HEK293 (cell line): ENCODE measurements around the gene KIRREL3.

Experiments used
- CTCF ChIA-PET: fragments of 350-600 bp; formaldehyde crosslinking; extraction: SDS; loops from one replicate; lab custom pipeline; 2021; ENCODE audit warnings: antibody characterized with exemption; lab: Yijun Ruan, JAX
- POLR2A ChIA-PET: fragments of 300-600 bp; formaldehyde crosslinking; extraction: SDS; loops from one replicate; lab custom pipeline; 2020; ENCODE audit warnings: antibody characterized with exemption, inconsistent platforms; lab: Yijun Ruan, JAX
- H3K27ac ChIP-seq: fragments of 200-500 bp; sonication (Bioruptor generic); 2 replicates; pipeline ENCODE4 v1.5.1; 2014; ENCODE audit warnings: low read depth, low read length, control low read depth, inconsistent platforms; ENCODE audit errors: extremely low read depth
- H3K36me3 ChIP-seq, 2 experiments: fragments of 200-500 bp in 1 of 2; sonication (Bioruptor generic) in 1 of 2; 1 replicate in 1 of 2; 2 replicates in 1 of 2; pipeline ENCODE4 v1.5.1; 2014 to 2017; ENCODE audit warnings: inconsistent platforms in 2 of 2, low read length in 2 of 2; ENCODE audit not compliant: control insufficient read depth in 2 of 2, insufficient read depth in 1 of 2
- H3K4me1 ChIP-seq: fragments of 200-500 bp; sonication (Bioruptor generic); 2 replicates; pipeline ENCODE4 v1.5.1; 2014; ENCODE audit warnings: mild to moderate bottlenecking, low read length, inconsistent platforms; ENCODE audit not compliant: control insufficient read depth, insufficient read depth
- H3K4me3 ChIP-seq: 2 replicates; pipeline ENCODE4 v1.5.1; 2011; ENCODE audit warnings: low read depth, mild to moderate bottlenecking, control low read depth, low read length, moderate library complexity
- H3K9me3 ChIP-seq: fragments of 200-500 bp; sonication (Bioruptor generic); 2 replicates; pipeline ENCODE4 v1.5.1; 2014; ENCODE audit warnings: low read depth, low read length, inconsistent platforms; ENCODE audit not compliant: control insufficient read depth, insufficient read depth
- EGR2 ChIP-seq: fragments of 450-650 bp; formaldehyde crosslinking; IDR thresholded peaks from 2 replicates; pipeline ENCODE4 v1.5.1; 2016; ENCODE audit warnings: low read depth, missing biosample characterization, missing genetic modification characterization
- IKZF3 ChIP-seq: fragments of 450-650 bp; IDR thresholded peaks from 2 replicates; pipeline ENCODE4 v1.5.0; 2018; ENCODE audit warnings: missing biosample characterization, mild to moderate bottlenecking, missing genetic modification characterization, moderate library complexity
- KLF1 ChIP-seq: fragments of 450-650 bp; formaldehyde crosslinking; IDR thresholded peaks from 2 replicates; pipeline ENCODE4 v1.5.1; 2016; ENCODE audit warnings: missing biosample characterization, missing genetic modification characterization
- KLF9 ChIP-seq: fragments of 450-650 bp; formaldehyde crosslinking; IDR thresholded peaks from 2 replicates; pipeline ENCODE4 v1.5.1; 2016; ENCODE audit warnings: missing biosample characterization, missing genetic modification characterization, low read depth
- SP2 ChIP-seq: fragments of 450-650 bp; formaldehyde crosslinking; IDR thresholded peaks from 2 replicates; pipeline ENCODE4 v1.5.1; 2016; ENCODE audit warnings: missing biosample characterization, missing genetic modification characterization
- ZNF112 ChIP-seq: fragments of 450-650 bp; formaldehyde crosslinking; IDR thresholded peaks from 2 replicates; pipeline ENCODE4 v1.5.0; 2017; ENCODE audit warnings: missing biosample characterization, missing genetic modification characterization
- ZNF132 ChIP-seq: fragments of 450-650 bp; formaldehyde crosslinking; IDR thresholded peaks from 2 replicates; pipeline ENCODE4 v1.5.1; 2017; ENCODE audit warnings: missing biosample characterization, missing genetic modification characterization, borderline replicate concordance
- ZNF133 ChIP-seq: fragments of 450-650 bp; formaldehyde crosslinking; IDR thresholded peaks from 2 replicates; pipeline ENCODE4 v1.5.1; 2016; ENCODE audit warnings: missing biosample characterization, missing genetic modification characterization
- ZNF16 ChIP-seq: fragments of 450-650 bp; formaldehyde crosslinking; IDR thresholded peaks from 2 replicates; pipeline ENCODE4 v1.5.1; 2016; ENCODE audit warnings: low read depth, missing biosample characterization, missing genetic modification characterization
- ZNF239 ChIP-seq: fragments of 450-650 bp; formaldehyde crosslinking; IDR thresholded peaks from 2 replicates; pipeline ENCODE4 v1.5.1; 2016; ENCODE audit warnings: missing biosample characterization, missing genetic modification characterization
- ZNF266 ChIP-seq: fragments of 450-650 bp; formaldehyde crosslinking; IDR thresholded peaks from 2 replicates; pipeline ENCODE4 v1.5.1; 2016; ENCODE audit warnings: missing biosample characterization, missing genetic modification characterization, low read depth
- ZNF391 ChIP-seq: fragments of 450-650 bp; formaldehyde crosslinking; IDR thresholded peaks from 2 replicates; pipeline ENCODE4 v1.5.1; 2016; ENCODE audit warnings: low read depth, missing biosample characterization, missing genetic modification characterization, borderline replicate concordance
- ZNF544 ChIP-seq: fragments of 450-650 bp; formaldehyde crosslinking; IDR thresholded peaks from 2 replicates; pipeline ENCODE4 v1.5.0; 2017; ENCODE audit warnings: missing biosample characterization, missing genetic modification characterization
- ZNF626 ChIP-seq: fragments of 450-650 bp; sonication (Bioruptor Pico); formaldehyde crosslinking; IDR thresholded peaks from 2 replicates; pipeline ENCODE4 v1.5.1; 2018; ENCODE audit warnings: missing biosample characterization, missing genetic modification characterization, inconsistent platforms
- ZNF664 ChIP-seq: fragments of 450-650 bp; formaldehyde crosslinking; IDR thresholded peaks from 2 replicates; pipeline ENCODE4 v1.5.1; 2016; ENCODE audit warnings: missing biosample characterization, missing genetic modification characterization
- ZNF747 ChIP-seq: fragments of 450-650 bp; formaldehyde crosslinking; IDR thresholded peaks from 2 replicates; pipeline ENCODE4 v1.5.1; 2016; ENCODE audit warnings: missing biosample characterization, missing genetic modification characterization
- ZNF776 ChIP-seq: fragments of 450-650 bp; formaldehyde crosslinking; IDR thresholded peaks from 2 replicates; pipeline ENCODE4 v1.5.0; 2017; ENCODE audit warnings: missing biosample characterization, missing genetic modification characterization, borderline replicate concordance
- TF ChIP-seq, protein P1 (sequence below): fragments of 450-650 bp; formaldehyde crosslinking; IDR thresholded peaks from 2 replicates; pipeline ENCODE4 v1.5.1; 2017; ENCODE audit warnings: missing biosample characterization, mild to moderate bottlenecking, missing genetic modification characterization, moderate library complexity
- TF ChIP-seq, protein P2 (sequence below): fragments of 450-650 bp; formaldehyde crosslinking; IDR thresholded peaks from 2 replicates; pipeline ENCODE4 v1.5.1; 2016; ENCODE audit warnings: missing biosample characterization, missing genetic modification characterization
- TF ChIP-seq, protein P3 (sequence below): sonication (generic); formaldehyde crosslinking; IDR thresholded peaks from 2 replicates; pipeline ENCODE4 v1.8.1; 2022; ENCODE audit warnings: mild to moderate bottlenecking, moderate library complexity, missing genetic modification reagents

Gene KIRREL3

DNA sequence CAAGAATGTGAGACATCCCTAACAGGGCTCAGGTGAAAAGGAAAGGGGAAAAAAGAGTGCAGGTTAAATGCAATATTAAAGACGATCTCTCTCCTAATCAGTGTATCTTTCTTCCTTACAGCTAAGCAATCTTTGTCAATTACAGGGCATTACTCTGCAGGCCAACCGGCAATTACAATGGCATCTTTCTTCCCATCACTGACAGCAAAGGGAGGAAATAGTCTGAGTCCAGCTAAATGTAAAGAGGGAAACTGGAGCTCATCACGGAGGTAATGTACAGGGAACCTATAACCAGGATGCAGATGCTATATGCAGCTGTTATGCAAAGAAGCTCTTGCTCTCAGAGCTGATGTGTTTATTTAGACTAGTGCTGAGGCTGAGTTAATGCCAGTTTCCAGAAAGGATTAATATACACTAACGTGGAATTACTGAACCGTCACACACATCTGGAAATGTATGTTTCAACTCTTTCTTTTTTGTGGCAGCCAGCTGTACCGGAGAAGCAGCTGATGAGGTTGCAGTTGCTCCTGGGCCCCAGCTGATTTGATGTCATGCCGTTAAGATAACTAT lies 121.6 kb downstream of the KIRREL3 start:
- TF ChIP-seq, protein P1, sequence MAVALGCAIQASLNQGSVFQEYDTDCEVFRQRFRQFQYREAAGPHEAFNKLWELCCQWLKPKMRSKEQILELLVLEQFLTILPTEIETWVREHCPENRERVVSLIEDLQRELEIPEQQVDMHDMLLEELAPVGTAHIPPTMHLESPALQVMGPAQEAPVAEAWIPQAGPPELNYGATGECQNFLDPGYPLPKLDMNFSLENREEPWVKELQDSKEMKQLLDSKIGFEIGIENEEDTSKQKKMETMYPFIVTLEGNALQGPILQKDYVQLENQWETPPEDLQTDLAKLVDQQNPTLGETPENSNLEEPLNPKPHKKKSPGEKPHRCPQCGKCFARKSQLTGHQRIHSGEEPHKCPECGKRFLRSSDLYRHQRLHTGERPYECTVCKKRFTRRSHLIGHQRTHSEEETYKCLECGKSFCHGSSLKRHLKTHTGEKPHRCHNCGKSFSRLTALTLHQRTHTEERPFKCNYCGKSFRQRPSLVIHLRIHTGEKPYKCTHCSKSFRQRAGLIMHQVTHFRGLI (tag by site-specific recombination), result no peak
- TF ChIP-seq ZNF16 (tag by site-specific recombination) (no peak), ZNF239 (tag by site-specific recombination) (no peak), ZNF391 (tag by site-specific recombination) (no peak), ZNF266 (tag by site-specific recombination) (no peak), ZNF747 (no peak), ZNF133 (tag by site-specific recombination) (no peak), EGR2 (no peak), ZNF112 (tag by site-specific recombination) (no peak), IKZF3 (tag by site-specific recombination) (no peak), ZNF626 (no peak), ZNF664 (tag by site-specific recombination) (no peak), KLF1 (tag by site-specific recombination) (no peak), ZNF132 (tag by site-specific recombination) (no peak)
- TF ChIP-seq, protein P2, sequence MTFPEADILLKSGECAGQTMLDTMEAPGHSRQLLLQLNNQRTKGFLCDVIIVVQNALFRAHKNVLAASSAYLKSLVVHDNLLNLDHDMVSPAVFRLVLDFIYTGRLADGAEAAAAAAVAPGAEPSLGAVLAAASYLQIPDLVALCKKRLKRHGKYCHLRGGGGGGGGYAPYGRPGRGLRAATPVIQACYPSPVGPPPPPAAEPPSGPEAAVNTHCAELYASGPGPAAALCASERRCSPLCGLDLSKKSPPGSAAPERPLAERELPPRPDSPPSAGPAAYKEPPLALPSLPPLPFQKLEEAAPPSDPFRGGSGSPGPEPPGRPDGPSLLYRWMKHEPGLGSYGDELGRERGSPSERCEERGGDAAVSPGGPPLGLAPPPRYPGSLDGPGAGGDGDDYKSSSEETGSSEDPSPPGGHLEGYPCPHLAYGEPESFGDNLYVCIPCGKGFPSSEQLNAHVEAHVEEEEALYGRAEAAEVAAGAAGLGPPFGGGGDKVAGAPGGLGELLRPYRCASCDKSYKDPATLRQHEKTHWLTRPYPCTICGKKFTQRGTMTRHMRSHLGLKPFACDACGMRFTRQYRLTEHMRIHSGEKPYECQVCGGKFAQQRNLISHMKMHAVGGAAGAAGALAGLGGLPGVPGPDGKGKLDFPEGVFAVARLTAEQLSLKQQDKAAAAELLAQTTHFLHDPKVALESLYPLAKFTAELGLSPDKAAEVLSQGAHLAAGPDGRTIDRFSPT (tag by site-specific recombination), result no peak
- ChIA-PET POLR2A (no interaction called here), CTCF (interaction anchor here (0.7 to 1.0 kb wide), 2 partner anchors 15 to 111 kb away, joined by 3 to 4 read pairs; no protein-coding TSS in a partner anchor)
- H3K27ac ChIP-seq, result no peak overlapping the region
- H3K36me3 ChIP-seq, result no peaks in the 10 kb centered on the region
- H3K4me1 ChIP-seq, result no peaks in the 10 kb centered on the region
- no peak overlapping the region for H3K4me3 ChIP-seq
- H3K9me3 ChIP-seq, result no peaks in the 10 kb centered on the region

DNA sequence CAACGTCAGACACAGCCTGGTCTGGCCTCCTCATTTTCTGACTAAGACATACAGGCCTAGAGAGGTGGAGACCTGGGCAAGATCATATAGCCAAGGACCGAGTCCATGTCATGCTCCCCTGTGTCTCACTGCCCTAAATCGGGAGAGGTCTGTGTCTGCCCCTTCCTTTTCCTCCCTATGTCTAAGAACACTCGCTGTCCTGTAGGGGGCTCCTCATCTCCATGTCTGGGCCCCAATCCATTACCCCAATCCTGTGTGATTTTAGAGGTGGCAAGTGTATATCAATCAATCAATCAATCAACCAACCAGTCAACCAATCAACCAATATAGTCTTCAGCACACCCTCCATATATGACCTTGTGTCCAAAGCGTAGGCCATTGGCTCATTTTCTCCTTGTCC lies 125.7 kb downstream of the KIRREL3 start:
- CTCF ChIA-PET, result interaction anchor here (0.7 kb wide), 1 partner anchor 54 kb away, joined by 4 read pairs; no protein-coding TSS in a partner anchor
- TF ChIP-seq ZNF776 (tag by site-specific recombination) (no peak), KLF9 (tag by site-specific recombination) (no peak), ZNF544 (tag by site-specific recombination) (no peak), SP2 (tag by site-specific recombination) (no peak)
- TF ChIP-seq, protein P3, sequence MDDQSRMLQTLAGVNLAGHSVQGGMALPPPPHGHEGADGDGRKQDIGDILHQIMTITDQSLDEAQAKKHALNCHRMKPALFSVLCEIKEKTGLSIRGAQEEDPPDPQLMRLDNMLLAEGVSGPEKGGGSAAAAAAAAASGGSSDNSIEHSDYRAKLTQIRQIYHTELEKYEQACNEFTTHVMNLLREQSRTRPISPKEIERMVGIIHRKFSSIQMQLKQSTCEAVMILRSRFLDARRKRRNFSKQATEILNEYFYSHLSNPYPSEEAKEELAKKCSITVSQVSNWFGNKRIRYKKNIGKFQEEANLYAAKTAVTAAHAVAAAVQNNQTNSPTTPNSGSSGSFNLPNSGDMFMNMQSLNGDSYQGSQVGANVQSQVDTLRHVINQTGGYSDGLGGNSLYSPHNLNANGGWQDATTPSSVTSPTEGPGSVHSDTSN, result no peak
- Histone ChIP-seq H3K4me3 (no peak overlapping the region), H3K36me3 (no peaks in the 10 kb centered on the region), H3K27ac (no peak overlapping the region), H3K4me1 (no peaks in the 10 kb centered on the region), H3K9me3 (no peaks in the 10 kb centered on the region)
- POLR2A ChIA-PET, result no interaction called here
